Activated naive CD8-positive, alpha-beta T cell treated with anti-CD3 and anti-CD28 coated beads, Interleukin-2, amount 10 ng/mL, durations not matched to agents 7 days and 5 days (primary cell): ENCODE measurements around the gene IFNE. TPM values are rescaled to one million over a fixed set of nuclear protein-coding genes. Genes with fewer than 3 reads are reported as not detected.
"Not testable (repeated sequence)": the region's sequence is repeated elsewhere in the genome, so short reads cannot be mapped to it uniquely, and the experiment has no call there.

Experiments used
- ATAC-seq: fragments of 150-1000 bp; cut with Tn5 transposase; one replicate; pipeline ENCODE4 v1.10.0; 2021; ENCODE audit warnings: low read depth, moderate library complexity
- POLR2A ChIA-PET: fragments of 350-600 bp; sonication (Branson Sonifier 250); formaldehyde crosslinking; loops from one replicate; lab custom pipeline; 2021; ENCODE audit warnings: antibody characterized with exemption; lab: Charles Lee
- DNase-seq: peaks from one replicate; pipeline ENCODE4 v3.0.0; 2021
- H3K27ac Mint-ChIP-seq: one replicate; pipeline ENCODE4 v1.8.0; 2022; ENCODE audit warnings: mild to moderate bottlenecking, mixed read lengths
- H3K27me3 Mint-ChIP-seq: one replicate; pipeline ENCODE4 v1.8.0; 2022; ENCODE audit warnings: mild to moderate bottlenecking, moderate library complexity, mixed read lengths
- H3K36me3 Mint-ChIP-seq: one replicate; pipeline ENCODE4 v1.8.0; 2021; ENCODE audit warnings: mild to moderate bottlenecking, mixed read lengths
- H3K4me1 Mint-ChIP-seq: one replicate; pipeline ENCODE4 v1.8.0; 2021; ENCODE audit warnings: mixed read lengths
- H3K4me3 Mint-ChIP-seq: one replicate; pipeline ENCODE4 v1.8.0; 2022; ENCODE audit warnings: mild to moderate bottlenecking, moderate library complexity, mixed read lengths
- H3K9me3 Mint-ChIP-seq: one replicate; pipeline ENCODE4 v1.8.0; 2021; ENCODE audit warnings: mixed read lengths
- total RNA-seq, 2 experiments: library from RNA; stranded (reverse); gene quantifications; one replicate each; pipeline ENCODE4 v1.2.3, GENCODE V29; 2021

The IFNE gene
- total RNA-seq, 2 experiments from 2014 or later, result 0.20 to 0.61 TPM

DNA sequence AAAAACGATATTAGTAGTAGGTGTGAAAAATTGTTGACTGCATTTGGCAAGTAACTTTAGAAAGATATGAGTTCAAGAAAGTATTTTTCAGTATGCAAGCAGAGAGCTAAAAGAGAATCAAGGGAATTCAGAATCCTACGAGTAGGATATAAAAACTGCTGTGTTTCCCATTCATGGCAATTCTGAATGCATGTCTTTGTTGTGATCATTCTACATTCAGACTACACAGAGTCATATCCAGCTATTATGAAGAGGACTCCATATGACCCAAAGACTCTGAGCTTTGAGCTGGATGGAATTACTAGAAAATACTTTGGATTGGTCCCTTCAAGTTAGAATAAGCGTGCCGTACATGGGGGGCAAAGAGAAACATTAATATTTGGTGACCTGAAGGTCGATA lies 12.0 kb downstream of the IFNE start:
- Mint-ChIP-seq H3K27me3 (no peaks in the 10 kb centered on the region), H3K9me3 (no peaks in the 10 kb centered on the region)
- POLR2A ChIA-PET, result no interaction called here

DNA sequence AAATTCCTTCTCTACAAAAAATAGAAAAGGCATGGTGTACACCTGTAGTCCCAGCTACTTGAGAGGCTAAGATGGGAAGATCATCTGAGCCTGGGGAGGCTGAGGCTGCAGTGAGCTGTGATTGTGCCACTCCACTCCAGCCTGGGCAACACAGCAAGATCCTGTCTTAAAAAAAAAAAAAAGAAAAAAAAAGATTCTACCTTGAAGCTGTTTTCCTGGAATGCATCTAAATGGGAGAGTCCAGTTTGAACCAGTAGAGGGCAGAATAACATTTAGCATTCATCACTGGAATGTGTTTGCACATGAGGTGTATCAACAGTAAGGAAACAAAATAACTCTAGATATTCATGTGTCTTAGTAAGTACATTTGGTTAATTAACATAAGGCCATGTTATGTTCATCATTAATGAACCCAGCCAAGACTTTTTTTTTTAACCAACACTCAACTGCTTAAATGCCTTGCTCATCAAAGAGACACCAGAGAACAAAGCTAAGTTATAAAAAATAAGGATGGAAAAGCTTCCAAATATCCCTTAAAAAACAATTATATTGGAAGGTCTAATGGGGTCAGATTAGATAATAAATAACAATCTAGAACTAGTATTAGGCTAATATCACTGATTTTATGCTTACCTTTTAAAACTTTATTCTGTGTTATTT lies 16.1 kb downstream of the IFNE start:
- Mint-ChIP-seq H3K4me1 (no peaks in the 10 kb centered on the region), H3K4me3 (no peak overlapping the region), H3K27ac (no peak overlapping the region), H3K27me3 (no peaks in the 10 kb centered on the region), H3K9me3 (peaks cover 6% of the 10 kb centered on the region), H3K36me3 (peaks cover 1% of the 10 kb centered on the region)
- POLR2A ChIA-PET, result interaction anchor here (0.9 kb wide), 1 partner anchor 93 kb away, joined by 3 read pairs; no protein-coding TSS in a partner anchor
- ATAC-seq (no peak), DNase-seq (no peak)

More for the DNA sequence above, 12.0 kb downstream of the IFNE start:
- H3K4me1 Mint-ChIP-seq, result no peaks in the 10 kb centered on the region
- ATAC-seq, result no peak
- H3K36me3 Mint-ChIP-seq, result no peaks in the 10 kb centered on the region
- H3K4me3 Mint-ChIP-seq, result no peak overlapping the region
- no peak overlapping the region for H3K27ac Mint-ChIP-seq
- DNase-seq, result no peak

DNA sequence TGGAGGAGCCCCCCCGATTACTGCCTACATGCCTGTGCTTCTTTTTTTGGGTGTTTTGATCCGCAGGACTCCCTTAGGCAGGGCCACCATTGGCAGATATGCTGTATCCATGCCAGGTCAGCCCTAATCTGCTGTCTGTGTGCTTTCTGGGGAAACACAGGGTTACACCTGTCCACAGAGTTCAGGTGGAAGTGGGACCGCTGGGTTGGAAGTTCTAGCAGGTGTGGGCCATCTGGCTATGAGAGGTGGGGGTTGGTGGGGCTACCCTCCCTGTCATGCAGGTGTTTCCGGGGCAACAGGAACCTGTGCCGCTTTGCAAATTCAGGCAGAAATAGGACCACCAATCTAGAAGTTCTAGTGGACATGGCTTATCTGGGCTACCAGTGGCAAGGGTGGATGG lies 17.0 kb downstream of the IFNE start:
- DNase-seq, result no peak
- Mint-ChIP-seq H3K4me1 (no peaks in the 10 kb centered on the region), H3K9me3 (peaks cover 6% of the 10 kb centered on the region), H3K36me3 (peaks cover 1% of the 10 kb centered on the region), H3K27ac (no peak overlapping the region), H3K4me3 (no peak overlapping the region), H3K27me3 (peaks cover 6% of the 10 kb centered on the region)
- ATAC-seq, result no peak
- POLR2A ChIA-PET, result no interaction called here

DNA sequence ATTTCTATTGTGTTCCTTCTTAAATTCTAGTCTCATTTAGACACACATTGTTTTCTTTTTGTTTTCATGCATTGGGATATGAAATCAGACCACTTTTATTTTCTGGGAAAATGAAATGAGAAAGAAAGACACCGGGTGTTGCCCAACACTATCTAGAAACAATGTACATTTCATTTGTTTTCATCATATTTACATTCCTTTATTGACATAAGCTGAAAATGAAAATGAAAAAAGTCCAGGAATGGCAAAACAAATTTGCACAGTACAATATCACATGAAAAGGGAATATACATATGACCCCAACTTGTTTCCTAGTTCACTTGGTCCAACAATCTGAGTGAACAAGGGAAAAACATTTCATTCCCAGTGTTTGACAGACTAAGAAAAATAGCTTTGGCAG lies 20.7 kb downstream of the IFNE start:
- peaks cover 21% of the 10 kb centered on the region for H3K27me3 Mint-ChIP-seq
- no peak overlapping the region for H3K4me3 Mint-ChIP-seq
- DNase-seq (no peak), ATAC-seq (no peak)
- no peaks in the 10 kb centered on the region for H3K4me1 Mint-ChIP-seq
- POLR2A ChIA-PET, result no interaction called here
- H3K27ac Mint-ChIP-seq, result no peak overlapping the region
- peaks cover 1% of the 10 kb centered on the region for H3K36me3 Mint-ChIP-seq
- H3K9me3 Mint-ChIP-seq, result peaks cover 6% of the 10 kb centered on the region

DNA sequence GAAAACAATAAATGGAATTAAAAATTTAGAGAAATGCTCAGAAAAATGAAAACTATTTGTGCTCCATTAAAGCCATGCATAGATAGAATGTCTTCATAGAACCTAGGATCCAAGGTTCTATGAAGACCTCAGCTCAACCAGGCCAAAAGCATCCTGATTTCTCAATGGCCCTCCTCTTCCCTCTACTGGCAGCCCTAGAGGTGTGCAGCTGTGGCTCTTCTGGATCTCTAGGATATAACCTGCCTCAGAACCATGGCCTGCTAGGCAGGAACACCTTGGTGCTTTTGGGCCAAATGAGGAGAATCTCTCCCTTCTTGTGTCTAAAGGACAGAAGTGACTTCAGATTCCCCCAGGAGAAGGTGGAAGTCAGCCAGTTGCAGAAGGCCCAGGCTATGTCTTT lies 26.8 kb downstream of the IFNE start:
- no peaks in the 10 kb centered on the region for H3K36me3 Mint-ChIP-seq
- DNase-seq, result no peak
- no peaks in the 10 kb centered on the region for H3K9me3 Mint-ChIP-seq
- H3K27me3 Mint-ChIP-seq, result peaks cover 24% of the 10 kb centered on the region
- POLR2A ChIA-PET, result no interaction called here
- ATAC-seq, result peak; percentile 73
- H3K4me1 Mint-ChIP-seq, result peaks cover 3% of the 10 kb centered on the region
- H3K27ac Mint-ChIP-seq, result no peak overlapping the region
- no peak overlapping the region for H3K4me3 Mint-ChIP-seq

DNA sequence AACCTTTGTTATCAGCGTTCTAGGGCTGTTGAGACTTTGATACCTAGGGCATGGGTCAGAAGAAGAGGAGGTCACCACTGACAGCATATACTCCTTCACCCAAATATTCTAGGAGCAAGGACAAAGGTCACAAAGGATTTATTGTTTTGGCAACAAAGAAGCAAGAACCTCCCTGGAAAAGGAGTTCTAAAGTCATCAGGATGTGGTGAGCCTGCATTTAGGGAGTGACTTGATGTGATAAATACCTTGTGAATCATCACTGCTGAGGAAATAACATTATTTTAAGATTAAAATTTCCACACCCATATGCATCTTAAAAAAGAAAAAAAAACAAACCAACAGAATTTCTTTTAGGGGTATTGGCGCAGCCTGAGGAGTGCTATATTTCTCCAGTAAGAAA lies 28.0 kb downstream of the IFNE start:
- ATAC-seq (no peak), DNase-seq (no peak)
- Mint-ChIP-seq H3K9me3 (no peaks in the 10 kb centered on the region), H3K4me3 (no peak overlapping the region), H3K36me3 (no peaks in the 10 kb centered on the region), H3K27ac (no peak overlapping the region), H3K27me3 (peaks cover 24% of the 10 kb centered on the region), H3K4me1 (peaks cover 3% of the 10 kb centered on the region)
- POLR2A ChIA-PET, result interaction anchor here (1.1 kb wide), 1 partner anchor 10 kb away, joined by 3 read pairs; no protein-coding TSS in a partner anchor

DNA sequence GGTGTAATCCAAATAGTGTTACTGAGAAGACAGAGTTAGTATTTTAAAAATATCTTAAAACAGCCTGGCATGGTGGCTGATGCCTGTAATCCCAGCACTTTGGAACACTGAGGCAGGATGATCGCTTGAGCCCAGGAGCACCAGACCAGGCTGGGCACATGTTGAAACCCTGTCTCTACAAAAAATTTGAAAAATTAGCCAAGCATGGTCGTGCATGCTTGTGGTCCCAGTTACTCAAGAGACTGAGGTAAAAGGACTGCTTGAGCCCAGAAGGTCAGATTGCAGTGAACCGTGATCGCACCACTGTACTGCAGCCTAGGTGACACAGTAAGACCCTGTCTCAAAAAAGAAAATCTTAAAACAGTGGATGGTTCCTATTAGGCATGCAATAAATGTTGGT lies 29.4 kb downstream of the IFNE start:
- POLR2A ChIA-PET, result no interaction called here
- H3K4me3 Mint-ChIP-seq, result no peak overlapping the region

DNA sequence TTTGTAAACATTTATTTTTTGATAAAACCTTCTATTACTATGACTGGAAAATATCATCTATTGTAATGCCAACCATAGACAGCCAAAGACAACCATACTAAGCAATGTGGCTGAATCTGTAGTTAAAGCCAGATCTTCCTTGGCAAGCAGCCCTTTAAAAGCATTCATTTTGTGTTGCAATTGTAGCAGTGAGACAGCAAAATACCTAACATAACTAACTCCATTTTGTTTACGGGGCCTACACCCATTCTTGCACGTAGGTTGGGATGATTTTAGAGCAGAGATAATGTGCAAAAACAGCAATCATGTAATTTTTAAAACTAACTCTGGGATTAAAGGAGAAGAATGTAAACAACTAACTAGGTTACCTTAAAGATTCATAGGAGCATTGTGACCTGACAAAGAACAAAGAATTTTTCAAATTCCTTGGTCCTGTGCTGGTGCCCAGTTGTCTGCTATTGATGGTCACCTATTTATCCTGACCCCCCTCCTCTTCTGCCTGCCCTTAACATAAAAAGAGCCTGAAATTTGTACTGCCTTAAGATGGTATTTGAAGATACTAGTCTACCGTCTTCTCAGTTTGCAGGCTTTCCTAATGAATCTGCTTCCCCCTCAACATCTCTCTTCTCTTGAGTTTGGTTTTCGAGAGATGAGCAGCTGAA lies 31.2 kb downstream of the IFNE start:
- DNase-seq (no peak), ATAC-seq (no peak)
- Mint-ChIP-seq H3K27ac (no peak overlapping the region), H3K4me1 (peaks cover 3% of the 10 kb centered on the region), H3K36me3 (no peaks in the 10 kb centered on the region), H3K4me3 (no peak overlapping the region), H3K27me3 (peaks cover 20% of the 10 kb centered on the region), H3K9me3 (no peaks in the 10 kb centered on the region)
- POLR2A ChIA-PET, result no interaction called here

More for the DNA sequence above, 29.4 kb downstream of the IFNE start:
- ATAC-seq, result no peak
- H3K27me3 Mint-ChIP-seq, result peaks cover 26% of the 10 kb centered on the region
- H3K36me3 Mint-ChIP-seq, result no peaks in the 10 kb centered on the region
- peaks cover 3% of the 10 kb centered on the region for H3K4me1 Mint-ChIP-seq
- H3K9me3 Mint-ChIP-seq, result no peaks in the 10 kb centered on the region
- no peak overlapping the region for H3K27ac Mint-ChIP-seq
- no peak for DNase-seq

DNA sequence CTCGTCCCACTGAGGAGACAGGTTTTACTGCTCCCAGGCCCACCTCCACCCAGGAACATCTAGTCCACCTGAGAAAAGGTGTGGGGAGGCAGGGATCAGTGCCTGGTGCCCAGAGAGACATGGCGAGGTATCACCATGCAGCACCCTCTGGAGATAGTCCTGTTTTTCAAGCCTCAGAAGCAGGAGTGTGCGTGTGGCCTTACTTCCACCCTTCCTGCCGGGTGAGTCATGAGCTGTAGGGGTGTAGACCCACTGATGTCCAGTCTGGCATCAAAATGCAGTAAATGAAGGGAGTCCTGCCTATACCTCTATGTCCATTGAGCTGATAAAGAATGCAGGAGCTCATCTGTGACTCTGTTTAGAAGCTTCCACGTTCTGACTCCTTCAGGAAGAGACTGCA lies 32.8 kb downstream of the IFNE start:
- ATAC-seq, H3K36me3 Mint-ChIP-seq, H3K4me3 Mint-ChIP-seq, H3K4me1 Mint-ChIP-seq, H3K9me3 Mint-ChIP-seq, POLR2A ChIA-PET, DNase-seq, H3K27ac Mint-ChIP-seq: not testable (repeated sequence)
- H3K27me3 Mint-ChIP-seq, result peaks cover 19% of the 10 kb centered on the region

DNA sequence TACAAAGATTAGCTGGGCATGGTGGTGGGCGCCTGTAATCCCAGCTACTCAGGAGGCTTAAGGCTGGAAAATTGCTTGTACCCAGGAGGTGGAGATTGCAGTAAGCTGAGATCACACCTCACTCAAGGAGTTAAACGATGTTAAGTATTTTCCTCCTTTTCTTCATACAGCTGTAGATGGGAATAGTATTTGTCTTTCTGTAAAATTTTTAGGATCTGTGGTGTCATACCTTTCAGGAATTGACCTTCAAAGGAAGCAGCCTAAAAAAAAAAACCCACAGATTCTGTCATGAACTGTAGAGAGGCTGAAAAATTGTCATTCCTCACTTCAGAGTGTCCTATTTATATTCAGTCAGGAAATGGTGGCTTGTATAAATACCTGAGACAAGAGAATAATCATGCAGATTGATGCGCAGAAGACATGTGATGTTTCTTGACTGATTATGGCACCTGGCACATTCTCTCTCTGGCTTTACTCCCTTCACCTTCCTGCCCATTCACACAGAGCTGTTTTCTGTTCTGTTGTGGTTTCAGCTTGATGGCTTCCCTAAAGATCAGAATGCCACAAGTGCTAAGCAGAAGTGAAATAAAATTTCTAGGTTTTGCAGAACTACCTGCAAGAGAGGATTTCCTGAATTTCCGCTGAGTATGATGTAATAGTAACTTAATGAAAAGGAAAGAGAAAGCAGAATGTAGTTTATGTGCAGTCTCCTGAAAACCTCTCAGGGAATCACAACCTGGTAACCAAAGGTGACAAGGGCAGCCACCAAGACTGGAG lies 38.1 kb downstream of the IFNE start:
- ATAC-seq (peak; percentile 88), DNase-seq (no peak)
- Mint-ChIP-seq H3K4me3 (peak overlapping the region; percentile 74), H3K4me1 (peaks cover 15% of the 10 kb centered on the region), H3K9me3 (no peaks in the 10 kb centered on the region), H3K27ac (peak overlapping the region; percentile 78), H3K27me3 (peaks cover 9% of the 10 kb centered on the region), H3K36me3 (no peaks in the 10 kb centered on the region)
- POLR2A ChIA-PET, result interaction anchor here (0.6 to 1.0 kb wide), 3 partner anchors 9 to 359 kb away, joined by 3 read pairs; partner anchors contain the start of gene MTAP

DNA sequence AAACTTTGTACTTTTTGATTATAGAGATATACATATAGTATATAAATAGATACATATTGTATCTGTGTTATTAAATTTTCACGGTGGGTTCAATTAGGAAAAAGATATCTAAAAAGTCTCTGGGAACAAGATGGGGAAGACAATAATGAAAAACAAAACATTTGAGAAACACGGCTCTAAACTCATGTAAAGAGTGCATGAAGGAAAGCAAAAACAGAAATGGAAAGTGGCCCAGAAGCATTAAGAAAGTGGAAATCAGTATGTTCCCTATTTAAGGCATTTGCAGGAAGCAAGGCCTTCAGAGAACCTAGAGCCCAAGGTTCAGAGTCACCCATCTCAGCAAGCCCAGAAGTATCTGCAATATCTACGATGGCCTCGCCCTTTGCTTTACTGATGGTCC lies 42.0 kb downstream of the IFNE start, which contains the start of gene IFNA1:
Gene IFNA1, plus strand, starts transcription at position 301 of the 400 bp plus-strand sequence. Its CDS starts 69 bp downstream, at position 370.
- POLR2A ChIA-PET, result no interaction called here

DNA sequence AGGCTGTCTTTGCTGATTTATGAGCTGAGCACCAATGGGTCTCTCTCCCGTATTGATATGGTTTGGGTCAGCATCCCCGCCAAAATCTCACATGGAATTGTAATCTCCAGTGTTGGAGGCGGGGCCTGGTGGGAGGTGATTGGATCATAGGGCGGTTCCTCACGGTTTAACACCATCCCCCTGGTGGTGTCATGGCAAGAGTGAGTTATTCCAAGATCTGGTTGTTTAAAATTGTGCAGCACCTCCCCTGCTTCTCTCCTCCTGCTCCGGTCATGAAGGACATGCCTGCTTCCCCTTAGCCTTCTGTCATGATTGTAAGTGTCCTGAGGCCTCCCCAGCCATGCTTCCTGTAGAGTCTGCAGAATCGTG lies 47.1 kb downstream of the IFNE start:
- H3K27me3 Mint-ChIP-seq, result peaks cover 18% of the 10 kb centered on the region
- DNase-seq, H3K9me3 Mint-ChIP-seq, H3K4me3 Mint-ChIP-seq, H3K36me3 Mint-ChIP-seq, H3K27ac Mint-ChIP-seq, POLR2A ChIA-PET, ATAC-seq, H3K4me1 Mint-ChIP-seq: not testable (repeated sequence)

More for the DNA sequence above, 42.0 kb downstream of the IFNE start, which contains the start of gene IFNA1:
- H3K27me3 Mint-ChIP-seq, result peaks cover 3% of the 10 kb centered on the region
- no peaks in the 10 kb centered on the region for H3K9me3 Mint-ChIP-seq
- no peaks in the 10 kb centered on the region for H3K36me3 Mint-ChIP-seq
- ATAC-seq (no peak), DNase-seq (no peak)
- no peak within 1 kb of the TSS for H3K27ac Mint-ChIP-seq
- no peak within 1 kb of the TSS for H3K4me3 Mint-ChIP-seq
- H3K4me1 Mint-ChIP-seq, result peaks cover 15% of the 10 kb centered on the region

DNA sequence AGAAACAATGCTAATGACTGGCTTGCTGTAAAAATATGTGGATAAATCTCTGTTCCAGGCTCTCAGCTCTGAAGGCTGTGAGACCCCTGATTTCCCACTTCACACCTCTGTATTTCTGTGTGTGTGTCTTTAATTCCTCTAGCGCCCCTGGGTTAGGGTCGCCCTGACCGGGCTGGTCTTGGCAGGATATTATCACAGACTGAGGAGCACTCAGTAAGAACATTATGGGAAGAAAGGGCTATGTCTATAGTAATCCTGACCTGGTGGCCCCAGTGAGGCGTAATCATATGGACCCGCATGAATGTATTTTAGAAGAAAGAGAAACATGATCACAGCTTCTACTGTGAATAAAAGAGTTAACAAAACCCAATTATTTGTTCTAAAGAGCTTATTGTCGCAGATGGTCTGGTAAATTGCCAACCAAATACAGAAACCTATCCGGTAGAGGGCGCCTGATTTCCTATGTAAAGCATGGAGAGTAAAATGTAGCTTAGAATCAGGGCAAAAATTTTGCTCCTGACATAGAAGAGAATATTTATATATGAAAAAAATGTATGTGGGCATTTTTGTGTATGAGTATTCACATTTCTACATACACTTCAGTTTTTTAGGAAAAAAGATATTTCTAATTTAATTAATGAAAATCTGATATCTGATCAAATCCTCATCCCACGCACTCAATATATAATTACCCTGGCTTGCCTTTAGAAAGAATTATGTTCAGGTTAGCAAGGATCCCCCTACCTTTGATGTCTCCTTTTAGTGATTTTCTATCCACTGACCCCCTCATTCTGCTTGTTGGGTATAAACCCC lies 47.7 kb downstream of the IFNE start:
- ATAC-seq, result no peak
- POLR2A ChIA-PET, result no interaction called here

More for the DNA sequence above, 47.7 kb downstream of the IFNE start:
- no peak overlapping the region for H3K4me3 Mint-ChIP-seq
- no peak overlapping the region for H3K27ac Mint-ChIP-seq
- no peak for DNase-seq
- peaks cover 1% of the 10 kb centered on the region for H3K4me1 Mint-ChIP-seq
- no peaks in the 10 kb centered on the region for H3K36me3 Mint-ChIP-seq
- peaks cover 23% of the 10 kb centered on the region for H3K27me3 Mint-ChIP-seq
- H3K9me3 Mint-ChIP-seq, result no peaks in the 10 kb centered on the region
